H9 (cell line): ENCODE data around the gene GTPBP4. TPM values are rescaled to one million over a fixed set of nuclear protein-coding genes. Genes with fewer than 3 reads are reported as not detected.

Experiments
- DNase-seq: peaks from one replicate; pipeline ENCODE4 v3.0.0-alpha.2; 2017
- H2AFZ ChIP-seq: one replicate; pipeline ENCODE4 v1.6.1; 2013; ENCODE audit warnings: mild to moderate bottlenecking, low read length, control low read depth, moderate library complexity
- H2AK5ac ChIP-seq: 2 replicates; pipeline ENCODE4 v1.6.1; 2013; ENCODE audit warnings: low read length, control low read depth, mixed read lengths; ENCODE audit not compliant: insufficient read length
- H2BK120ac ChIP-seq: one replicate; pipeline ENCODE4 v1.6.1; 2013; ENCODE audit warnings: low read depth, mild to moderate bottlenecking, low read length, control low read depth, inconsistent platforms; ENCODE audit not compliant: poor library complexity, severe bottlenecking
- H2BK12ac ChIP-seq: 2 replicates; pipeline ENCODE4 v1.6.1; 2013; ENCODE audit warnings: low read length, control low read depth, mixed read lengths, low read depth; ENCODE audit not compliant: insufficient read length
- H2BK15ac ChIP-seq: 2 replicates; pipeline ENCODE4 v1.6.1; 2013; ENCODE audit warnings: low read depth, low read length, control low read depth
- H2BK20ac ChIP-seq: one replicate; pipeline ENCODE4 v1.6.1; 2013; ENCODE audit warnings: low read depth, mild to moderate bottlenecking, low read length, control low read depth, inconsistent platforms; ENCODE audit not compliant: poor library complexity, severe bottlenecking
- H2BK5ac ChIP-seq: 2 replicates; pipeline ENCODE4 v1.6.1; 2013; ENCODE audit warnings: low read length, control low read depth, mixed read lengths; ENCODE audit not compliant: insufficient read length
- H3K14ac ChIP-seq: 2 replicates; pipeline ENCODE4 v1.6.1; 2013; ENCODE audit warnings: low read length, control low read depth; ENCODE audit not compliant: insufficient read depth
- H3K18ac ChIP-seq: 2 replicates; pipeline ENCODE4 v1.6.1; 2013; ENCODE audit warnings: low read depth, mild to moderate bottlenecking, mixed read lengths, low read length, control low read depth; ENCODE audit not compliant: insufficient read length
- H3K23ac ChIP-seq: 2 replicates; pipeline ENCODE4 v1.6.1; 2013; ENCODE audit warnings: low read length, control low read depth, mixed read lengths, low read depth; ENCODE audit not compliant: insufficient read length
- H3K23me2 ChIP-seq: 2 replicates; pipeline ENCODE4 v1.6.1; 2013; ENCODE audit warnings: low read depth, mild to moderate bottlenecking, mixed read lengths, low read length, control low read depth; ENCODE audit not compliant: insufficient read length, poor library complexity, severe bottlenecking
- H3K27ac ChIP-seq: 2 replicates; pipeline ENCODE4 v1.5.1; 2013; ENCODE audit warnings: low read length, control low read depth, mixed read lengths, low read depth; ENCODE audit not compliant: insufficient read length
- H3K27me3 ChIP-seq: 2 replicates; pipeline ENCODE4 v1.6.1; 2013; ENCODE audit warnings: low read length, control low read depth, inconsistent platforms; ENCODE audit not compliant: insufficient read depth
- H3K4ac ChIP-seq: 2 replicates; pipeline ENCODE4 v1.6.1; 2013; ENCODE audit warnings: low read depth, mild to moderate bottlenecking, control low read depth, inconsistent platforms, low read length, moderate library complexity
- H3K4me1 ChIP-seq: 2 replicates; pipeline ENCODE4 v1.6.1; 2013; ENCODE audit warnings: low read length, control low read depth, inconsistent platforms; ENCODE audit not compliant: insufficient read depth
- H3K4me2 ChIP-seq: 2 replicates; pipeline ENCODE4 v1.6.1; 2013; ENCODE audit warnings: low read length, control low read depth, mixed read lengths; ENCODE audit not compliant: insufficient read length, insufficient read depth
- H3K56ac ChIP-seq: 2 replicates; pipeline ENCODE4 v1.6.1; 2013; ENCODE audit warnings: low read depth, mild to moderate bottlenecking, mixed read lengths, low read length, control low read depth; ENCODE audit not compliant: insufficient read length
- H3K79me1 ChIP-seq: 2 replicates; pipeline ENCODE4 v1.6.1; 2013; ENCODE audit warnings: low read depth, mild to moderate bottlenecking, moderate library complexity, low read length, control low read depth, inconsistent platforms; ENCODE audit not compliant: insufficient read depth, poor library complexity, severe bottlenecking
- H3K79me2 ChIP-seq: 2 replicates; pipeline ENCODE4 v1.6.1; 2013; ENCODE audit warnings: low read length, control low read depth, inconsistent platforms; ENCODE audit not compliant: insufficient read depth
- H3K9ac ChIP-seq: 2 replicates; pipeline ENCODE4 v1.6.1; 2013; ENCODE audit warnings: low read length, control low read depth, mixed read lengths; ENCODE audit not compliant: insufficient read length; ENCODE audit errors: extremely low read depth
- H3K9me3 ChIP-seq: one replicate; pipeline ENCODE4 v1.6.1; 2013; ENCODE audit warnings: low read depth, low read length, inconsistent platforms; ENCODE audit not compliant: control insufficient read depth
- H3T11ph ChIP-seq: one replicate; pipeline ENCODE4 v1.6.1; 2013; ENCODE audit warnings: mild to moderate bottlenecking, low read length, control low read depth, inconsistent platforms
- H4K20me1 ChIP-seq: one replicate; pipeline ENCODE4 v1.6.1; 2013; ENCODE audit not compliant: control insufficient read depth, insufficient read length, insufficient read depth
- H4K5ac ChIP-seq: 2 replicates; pipeline ENCODE4 v1.6.1; 2013; ENCODE audit warnings: low read depth, mild to moderate bottlenecking, mixed read lengths, low read length, control low read depth; ENCODE audit not compliant: insufficient read length
- H4K8ac ChIP-seq: replicated peaks from 2 replicates; pipeline ENCODE4 v1.6.1; 2013; ENCODE audit warnings: low read length, control low read depth, mixed read lengths, low read depth; ENCODE audit not compliant: insufficient read length
- H4K91ac ChIP-seq: 2 replicates; pipeline ENCODE4 v1.6.1; 2013; ENCODE audit warnings: low read depth, mild to moderate bottlenecking, moderate library complexity, mixed read lengths, low read length, control low read depth; ENCODE audit not compliant: insufficient read length
- H3K27ac Mint-ChIP-seq, 3 experiments: 2 replicates in 2 of 3; 3 replicates in 1 of 3; pipeline ENCODE4 v1.8.0; 2020 to 2021; ENCODE audit warnings: mixed read lengths in 3 of 3, mild to moderate bottlenecking in 1 of 3, moderate library complexity in 1 of 3
- H3K27me3 Mint-ChIP-seq: 2 replicates; pipeline ENCODE4 v1.8.0; 2021; ENCODE audit warnings: low read depth, mild to moderate bottlenecking, moderate library complexity, mixed read lengths
- H3K36me3 Mint-ChIP-seq, 3 experiments: 2 replicates in 2 of 3; 3 replicates in 1 of 3; pipeline ENCODE4 v1.8.0; 2020 to 2021; ENCODE audit warnings: low read depth in 3 of 3, mixed read lengths in 3 of 3; ENCODE audit not compliant: insufficient read depth in 1 of 3
- H3K4me1 Mint-ChIP-seq, 2 experiments: 2 replicates each; pipeline ENCODE4 v1.8.0; 2020; ENCODE audit warnings: mixed read lengths in 2 of 2
- H3K4me3 Mint-ChIP-seq, 2 experiments: 2 replicates in 1 of 2; 3 replicates in 1 of 2; pipeline ENCODE4 v1.8.0; 2020 to 2021; ENCODE audit warnings: mild to moderate bottlenecking in 2 of 2, mixed read lengths in 2 of 2, moderate library complexity in 1 of 2
- H3K9me3 Mint-ChIP-seq, 2 experiments: 2 replicates in 1 of 2; 3 replicates in 1 of 2; pipeline ENCODE4 v1.8.0; 2020; ENCODE audit warnings: mild to moderate bottlenecking in 2 of 2, mixed read lengths in 2 of 2, moderate library complexity in 1 of 2
- WGBS: extraction: QIAGEN DNeasy Blood & Tissue Kit; methylation state at CpG from one replicate; pipeline ENCODE4 v1.1.7; 2013; ENCODE audit warnings: missing lambda C conversion rate, low lambda C conversion rate, mixed read lengths; ENCODE audit not compliant: insufficient read length; ENCODE audit errors: extremely low coverage; 5-methylcytosine and 5-hydroxymethylcytosine counted together
- total RNA-seq: library from RNA; stranded (reverse); gene quantifications from 2 replicates; pipeline ENCODE4 v1.2.1, GENCODE V29; 2021
- TF ChIP-seq, protein P1 (sequence below): fragments of 200-600 bp; sonication (generic); conservative IDR thresholded peaks from 3 replicates; pipeline ENCODE4 v1.8.0; 2021; ENCODE audit warnings: antibody characterized with exemption, mild to moderate bottlenecking

The GTPBP4 gene
- total RNA-seq, 1 experiment from 2014 or later = 134 TPM

DNA sequence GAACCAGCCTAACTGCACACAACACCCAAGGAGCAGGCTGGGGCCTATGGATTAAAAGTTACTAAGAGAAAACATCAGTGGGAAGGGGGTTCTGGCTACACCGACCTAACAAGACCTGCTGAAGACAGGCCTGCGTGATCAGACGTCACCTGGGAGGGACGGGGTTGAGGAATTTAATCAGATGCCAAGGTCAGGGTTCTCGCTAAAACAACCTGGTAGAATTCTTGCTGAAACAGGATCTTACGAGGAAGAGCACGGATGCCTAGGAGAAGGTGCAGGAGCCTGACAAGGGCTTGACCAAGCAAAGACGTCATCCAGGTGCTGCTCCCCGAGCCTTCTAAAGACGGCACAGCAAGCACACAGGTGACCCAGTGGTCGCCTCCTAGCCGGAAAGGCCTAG lies 35.9 kb downstream of the GTPBP4 start:
- H3K23me2 ChIP-seq = no peaks in the 10 kb centered on the region
- H2BK120ac ChIP-seq = no peak overlapping the region
- H4K20me1 ChIP-seq = no peaks in the 10 kb centered on the region
- WGBS = no CpG with 5 or more reads among the region's 12 CpGs
- H3K9me3 ChIP-seq = no peaks in the 10 kb centered on the region
- no peak overlapping the region for H2BK20ac ChIP-seq
- H3K18ac ChIP-seq = no peak overlapping the region
- no peak overlapping the region for H3T11ph ChIP-seq
- no peak overlapping the region for H3K4ac ChIP-seq
- no peak overlapping the region for H4K8ac ChIP-seq
- no peak overlapping the region for H4K91ac ChIP-seq
- no peak overlapping the region for H2BK5ac ChIP-seq
- no peak overlapping the region for H2BK12ac ChIP-seq
- no peak overlapping the region for H2AK5ac ChIP-seq
- H3K79me1 ChIP-seq = no peaks in the 10 kb centered on the region
- H3K36me3 Mint-ChIP-seq = peaks cover 9 to 22% (median 16%) of the 10 kb centered on the region in 3 experiments
- H2AFZ ChIP-seq = no peak overlapping the region
- H3K56ac ChIP-seq = no peak overlapping the region
- H4K5ac ChIP-seq = no peak overlapping the region
- no peaks in the 10 kb centered on the region for H3K27me3 Mint-ChIP-seq
- H3K27ac ChIP-seq = no peak overlapping the region
- no peak overlapping the region for H3K9ac ChIP-seq
- TF ChIP-seq, protein P1, sequence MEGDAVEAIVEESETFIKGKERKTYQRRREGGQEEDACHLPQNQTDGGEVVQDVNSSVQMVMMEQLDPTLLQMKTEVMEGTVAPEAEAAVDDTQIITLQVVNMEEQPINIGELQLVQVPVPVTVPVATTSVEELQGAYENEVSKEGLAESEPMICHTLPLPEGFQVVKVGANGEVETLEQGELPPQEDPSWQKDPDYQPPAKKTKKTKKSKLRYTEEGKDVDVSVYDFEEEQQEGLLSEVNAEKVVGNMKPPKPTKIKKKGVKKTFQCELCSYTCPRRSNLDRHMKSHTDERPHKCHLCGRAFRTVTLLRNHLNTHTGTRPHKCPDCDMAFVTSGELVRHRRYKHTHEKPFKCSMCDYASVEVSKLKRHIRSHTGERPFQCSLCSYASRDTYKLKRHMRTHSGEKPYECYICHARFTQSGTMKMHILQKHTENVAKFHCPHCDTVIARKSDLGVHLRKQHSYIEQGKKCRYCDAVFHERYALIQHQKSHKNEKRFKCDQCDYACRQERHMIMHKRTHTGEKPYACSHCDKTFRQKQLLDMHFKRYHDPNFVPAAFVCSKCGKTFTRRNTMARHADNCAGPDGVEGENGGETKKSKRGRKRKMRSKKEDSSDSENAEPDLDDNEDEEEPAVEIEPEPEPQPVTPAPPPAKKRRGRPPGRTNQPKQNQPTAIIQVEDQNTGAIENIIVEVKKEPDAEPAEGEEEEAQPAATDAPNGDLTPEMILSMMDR = no peak
- H3K27me3 ChIP-seq = no peaks in the 10 kb centered on the region
- no peak overlapping the region for H3K23ac ChIP-seq
- H3K4me1 Mint-ChIP-seq = peaks cover 4 to 9% of the 10 kb centered on the region in 2 experiments; a peak in 3 of 4 replicates
- no peak for DNase-seq
- 0 out of 5 replicates have a peak, but pooled peaks cover 0 to 2% of the 10 kb centered on the region in 2 experiments for H3K9me3 Mint-ChIP-seq
- H3K27ac Mint-ChIP-seq = peak overlapping the region in 1 of 3 experiments; percentile 13; a peak in 1 of 7 replicates
- H3K4me1 ChIP-seq = no peaks in the 10 kb centered on the region
- no peak overlapping the region for H3K14ac ChIP-seq
- H2BK15ac ChIP-seq = no peak overlapping the region
- no peak overlapping the region for H3K4me2 ChIP-seq
- no peak overlapping the region; a peak in 1 of 5 replicates for H3K4me3 Mint-ChIP-seq
- H3K79me2 ChIP-seq = no peaks in the 10 kb centered on the region; the same call in 1 of the 2 replicates
